ENCODE measurements around the gene DLL4. TPM values are rescaled to one million over a fixed set of nuclear protein-coding genes. Genes with fewer than 3 reads are reported as not detected.

DLL4 gene
- total and polyA plus RNA-seq, 10 of the 15 experiments (the other 5 are each of a cell fraction or from before 2014, with no cell fraction given) = 0.04 to 0.16 (median 0.09) TPM; not detected in 6

- TF ChIP-seq, protein P1, sequence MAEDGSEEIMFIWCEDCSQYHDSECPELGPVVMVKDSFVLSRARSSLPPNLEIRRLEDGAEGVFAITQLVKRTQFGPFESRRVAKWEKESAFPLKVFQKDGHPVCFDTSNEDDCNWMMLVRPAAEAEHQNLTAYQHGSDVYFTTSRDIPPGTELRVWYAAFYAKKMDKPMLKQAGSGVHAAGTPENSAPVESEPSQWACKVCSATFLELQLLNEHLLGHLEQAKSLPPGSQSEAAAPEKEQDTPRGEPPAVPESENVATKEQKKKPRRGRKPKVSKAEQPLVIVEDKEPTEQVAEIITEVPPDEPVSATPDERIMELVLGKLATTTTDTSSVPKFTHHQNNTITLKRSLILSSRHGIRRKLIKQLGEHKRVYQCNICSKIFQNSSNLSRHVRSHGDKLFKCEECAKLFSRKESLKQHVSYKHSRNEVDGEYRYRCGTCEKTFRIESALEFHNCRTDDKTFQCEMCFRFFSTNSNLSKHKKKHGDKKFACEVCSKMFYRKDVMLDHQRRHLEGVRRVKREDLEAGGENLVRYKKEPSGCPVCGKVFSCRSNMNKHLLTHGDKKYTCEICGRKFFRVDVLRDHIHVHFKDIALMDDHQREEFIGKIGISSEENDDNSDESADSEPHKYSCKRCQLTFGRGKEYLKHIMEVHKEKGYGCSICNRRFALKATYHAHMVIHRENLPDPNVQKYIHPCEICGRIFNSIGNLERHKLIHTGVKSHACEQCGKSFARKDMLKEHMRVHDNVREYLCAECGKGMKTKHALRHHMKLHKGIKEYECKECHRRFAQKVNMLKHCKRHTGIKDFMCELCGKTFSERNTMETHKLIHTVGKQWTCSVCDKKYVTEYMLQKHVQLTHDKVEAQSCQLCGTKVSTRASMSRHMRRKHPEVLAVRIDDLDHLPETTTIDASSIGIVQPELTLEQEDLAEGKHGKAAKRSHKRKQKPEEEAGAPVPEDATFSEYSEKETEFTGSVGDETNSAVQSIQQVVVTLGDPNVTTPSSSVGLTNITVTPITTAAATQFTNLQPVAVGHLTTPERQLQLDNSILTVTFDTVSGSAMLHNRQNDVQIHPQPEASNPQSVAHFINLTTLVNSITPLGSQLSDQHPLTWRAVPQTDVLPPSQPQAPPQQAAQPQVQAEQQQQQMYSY (CRISPR knock-in tag; IDR thresholded peaks at IDR 0.05) = no peak
- no peak for TF ChIP-seq BHLHE40 (IDR thresholded peaks at IDR 0.05; ENCODE audit: borderline replicate concordance in 1 of 2, low read depth in 2 of 2, low read length in 1 of 2)
- no peak for TF ChIP-seq RELA (IDR thresholded peaks at IDR 0.05; ENCODE audit: borderline replicate concordance, partially characterized antibody)
- TF ChIP-seq ZNF274 (IDR thresholded peaks at IDR 0.05; ENCODE audit: insufficient read depth, insufficient read length) = no peak
These were observed 36.6 kb upstream of the DLL4 start (continued) for GRCh38 chr15:40892447-40893012.

- peaks cover 21% of the 10 kb centered on the region for H3K4me1 ChIP-seq (ENCODE audit: control insufficient read depth, insufficient read depth, low read length)
- no peak for DNase-seq (ENCODE audit: low read depth, low spot score)
- BruUV-seq (replicated peaks) = no TSS peak
- ChIA-PET SMC1A (ENCODE audit: uncharacterized antibody, unreplicated experiment) (interaction anchor here (0.8 to 13.4 kb wide), 11 partner anchors 10 to 213 kb away, joined by 3 to 454 read pairs (median 12); partner anchors contain the start of gene RHOV), POLR2A (interaction anchor here (1.1 to 5.7 kb wide), 4 partner anchors 21 to 186 kb away, joined by 4 to 220 read pairs (median 32); partner anchors contain the start of gene RHOV), CTCF (interaction anchor here (0.7 to 5.5 kb wide), 16 partner anchors 12 to 199 kb away, joined by 3 to 95 read pairs (median 12); partner anchors contain the start of genes DNAJC17, RAD51, RHOV and SPINT1), RAD21 (ENCODE audit: unreplicated experiment) (interaction anchor here (0.8 to 14.9 kb wide), 19 partner anchors 9 to 304 kb away, joined by 3 to 551 read pairs (median 10); partner anchors contain the start of genes DNAJC17, RAD51, RHOV and ZFYVE19)
- intact Hi-C loops (cut with micrococcal nuclease; ENCODE audit: unreplicated experiment) = loop anchor here (5.0 kb wide), 2 partner anchors 141 to 196 kb away; partner anchors contain the start of gene RAD51
- H3K27me3 ChIP-seq (replicated peaks in 1 of 2; ENCODE audit: control insufficient read depth in 2 of 2, insufficient read depth in 2 of 2, low read length in 1 of 2) = no peaks in the 10 kb centered on the region
- ATAC-seq = no peak
- H3K9ac ChIP-seq (ENCODE audit: control insufficient read depth, insufficient read depth, low read length) = no peak overlapping the region
- no peaks in the 10 kb centered on the region; a peak in 1 of 4 replicates for H3K36me3 ChIP-seq (ENCODE audit: control insufficient read depth in 2 of 2, insufficient read depth in 2 of 2, low read length in 1 of 2)
- in situ Hi-C loops (cut with MboI) = loop anchor here (5.0 kb wide), 1 partner anchor 36 kb away; no protein-coding TSS in a partner anchor
- TF ChIP-seq CREM (IDR thresholded peaks at IDR 0.05; ENCODE audit: low read depth) = no peak
- TF ChIP-seq ZNF592 (IDR thresholded peaks at IDR 0.05) = no peak
- TF ChIP-seq SIN3A (IDR thresholded peaks at IDR 0.05; ENCODE audit: low read depth, low read length) = no peak
- H3K27ac ChIP-seq (ENCODE audit: control insufficient read depth, insufficient read depth) = no peak overlapping the region
- no peak overlapping the region for H3K4me2 ChIP-seq (ENCODE audit: control insufficient read depth, insufficient read depth)
- peak overlapping the region; percentile 79 for H2AFZ ChIP-seq (ENCODE audit: control insufficient read depth, low read depth, low read length)
- peaks cover 20% of the 10 kb centered on the region for H3K79me2 ChIP-seq (ENCODE audit: control insufficient read depth, insufficient read depth, low read length)
- H4K20me1 ChIP-seq (ENCODE audit: control insufficient read depth, insufficient read depth) = no peaks in the 10 kb centered on the region
- no peaks in the 10 kb centered on the region for H3K9me3 ChIP-seq (replicated peaks; ENCODE audit: control insufficient read depth, insufficient read depth, low read length)
- WGBS (ENCODE audit: insufficient coverage, insufficient replicate concordance, low lambda C conversion rate, missing lambda C conversion rate) = 63% methylated on average over 22 of the region's 22 CpGs
- FAIRE-seq = no peak
- H3K4me3 ChIP-seq = no peak overlapping the region
These were observed 36.0 kb upstream of the DLL4 start for GRCh38 chr15:40893019-40893670.

All from GM12878 (cell line).